Measurements from ENCODE around the gene SOX8.
A peak's percentile ranks its signal among the peaks of the same experiment; 100 is the strongest.

The SOX8 gene

DNA sequence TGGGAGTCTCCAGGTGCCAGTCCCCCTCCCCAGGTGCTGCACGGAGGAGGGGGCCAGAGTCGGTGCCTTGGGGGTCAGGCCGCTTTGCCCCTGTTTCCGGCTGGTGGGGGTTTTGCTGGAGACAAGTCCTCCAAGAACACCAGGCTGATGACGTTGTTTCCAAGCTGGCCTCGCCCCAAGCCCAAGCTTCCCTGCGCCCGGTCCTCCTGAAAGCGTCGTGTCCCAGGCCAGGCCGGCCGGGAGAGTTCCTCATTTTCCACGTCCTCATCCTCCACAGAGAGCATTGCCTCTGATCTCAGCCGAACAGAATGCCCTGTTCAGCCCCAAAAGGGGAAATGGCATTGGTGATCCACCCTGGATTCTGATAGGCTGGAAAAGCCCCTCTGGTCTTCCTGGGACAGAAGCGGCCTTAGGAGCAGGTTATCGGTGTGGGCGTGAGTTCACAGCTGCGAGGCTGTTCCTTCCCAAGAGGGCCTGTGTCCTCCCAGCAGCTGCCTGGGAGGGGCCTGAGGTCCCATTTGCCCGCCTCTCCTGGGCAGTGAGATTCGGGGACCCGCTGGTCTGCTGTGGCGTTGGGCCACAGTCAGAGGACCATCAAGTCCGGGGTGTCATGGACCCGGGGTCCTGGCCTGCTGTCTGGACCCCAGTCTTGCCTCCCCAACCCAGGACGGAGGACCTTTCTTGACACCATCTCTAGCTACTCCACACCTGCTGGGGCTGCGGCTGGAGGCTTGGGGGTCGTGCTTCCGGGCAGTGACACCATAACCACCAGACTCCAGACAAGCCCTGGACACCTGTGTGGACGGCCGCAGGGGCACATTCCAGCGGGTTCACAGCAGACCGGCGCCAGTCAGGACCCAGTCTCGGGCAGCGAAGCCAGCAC is 7.1 kb downstream of the SOX8 start:
- no peaks in the 10 kb centered on the region for H3K9me3 ChIP-seq (ENCODE audit: low read length)
- no peak overlapping the region for H2AFZ ChIP-seq (ENCODE audit: low read depth, low read length)
- H3K27me3 ChIP-seq (ENCODE audit: insufficient read depth, low read length): no peaks in the 10 kb centered on the region

DNA sequence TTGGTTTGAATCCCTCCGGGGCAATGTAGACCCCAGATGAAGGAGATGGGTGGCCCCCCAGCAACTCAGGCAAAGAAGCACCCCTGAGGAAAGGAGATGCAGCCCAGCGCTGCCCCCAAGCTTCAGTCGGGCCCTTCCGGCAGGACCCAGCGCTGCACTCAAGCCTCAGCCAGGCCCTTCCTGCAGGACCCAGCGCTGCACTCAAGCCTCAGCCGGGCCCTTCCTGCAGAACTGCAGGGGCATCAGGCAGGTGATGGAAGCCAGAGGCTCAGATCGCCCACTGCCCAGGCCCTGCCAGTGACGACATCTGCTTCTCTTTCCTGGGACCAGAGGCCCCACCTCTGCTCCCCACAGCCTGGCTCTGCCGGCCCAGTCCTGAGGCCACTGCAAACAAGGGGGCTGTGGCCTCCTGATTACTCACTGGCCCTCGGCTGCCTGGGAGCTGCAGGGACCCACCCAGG is 7.8 kb downstream of the SOX8 start:
- Histone ChIP-seq H3K27me3 (ENCODE audit: insufficient read depth, low read length) (no peaks in the 10 kb centered on the region), H3K9me3 (ENCODE audit: low read length) (no peaks in the 10 kb centered on the region), H3K4me3 (ENCODE audit: low read length) (no peak overlapping the region), H3K4me1 (ENCODE audit: insufficient read depth, low read length) (peaks cover 31% of the 10 kb centered on the region), H2AFZ (ENCODE audit: low read depth, low read length) (no peak overlapping the region), H3K36me3 (ENCODE audit: insufficient read depth, low read length) (peaks cover 12% of the 10 kb centered on the region)

More for the DNA sequence above, 7.1 kb downstream of the SOX8 start:
- H3K4me3 ChIP-seq (ENCODE audit: low read length): no peak overlapping the region
- peaks cover 12% of the 10 kb centered on the region for H3K36me3 ChIP-seq (ENCODE audit: insufficient read depth, low read length)
- peaks cover 35% of the 10 kb centered on the region for H3K4me1 ChIP-seq (ENCODE audit: insufficient read depth, low read length)

DNA sequence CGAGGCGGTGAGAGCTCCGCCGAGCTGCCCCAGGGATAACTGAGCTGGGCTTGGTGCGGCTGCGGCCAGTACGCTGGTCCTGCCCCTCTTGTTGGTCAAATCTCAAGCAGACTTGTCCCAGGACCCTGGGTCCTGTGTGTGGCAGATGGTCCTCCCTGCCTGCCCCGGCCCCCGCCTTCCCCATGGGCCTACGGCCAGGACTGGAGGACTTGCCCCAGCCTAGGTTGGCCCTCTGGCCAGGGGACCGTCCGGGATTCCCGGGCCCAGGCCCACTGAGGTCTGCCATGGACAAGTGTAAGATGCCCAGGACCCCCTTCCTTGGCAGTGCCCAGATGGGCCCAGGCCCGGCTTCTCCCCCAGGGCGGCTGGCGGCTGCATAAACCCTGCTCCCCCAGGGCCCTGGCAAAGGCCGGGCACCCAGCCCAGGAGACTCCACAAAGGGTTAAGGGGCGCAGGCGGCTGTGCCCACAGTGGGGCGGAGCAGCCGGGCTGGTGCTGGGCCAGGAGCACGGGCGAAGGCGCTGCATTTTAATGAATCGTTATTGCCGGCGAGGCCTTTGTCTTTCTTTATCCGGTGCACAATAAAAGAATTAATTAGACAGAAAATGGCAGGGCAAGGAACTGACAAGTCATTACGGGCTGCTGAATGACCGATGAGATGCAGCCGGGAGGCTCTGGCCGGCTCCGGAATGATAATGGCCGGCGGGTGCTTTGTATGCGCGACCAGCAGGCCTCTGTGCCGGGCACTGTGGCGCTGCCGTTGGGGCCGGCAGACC is 9.1 kb downstream of the SOX8 start:
- Histone ChIP-seq H3K4me3 (ENCODE audit: low read length) (peak overlapping the region; percentile 13), H2AFZ (ENCODE audit: low read depth, low read length) (no peak overlapping the region), H3K36me3 (ENCODE audit: insufficient read depth, low read length) (peaks cover 3% of the 10 kb centered on the region), H3K4me1 (ENCODE audit: insufficient read depth, low read length) (peaks cover 31% of the 10 kb centered on the region), H3K9me3 (ENCODE audit: low read length) (no peaks in the 10 kb centered on the region), H3K27me3 (ENCODE audit: insufficient read depth, low read length) (no peaks in the 10 kb centered on the region)

DNA sequence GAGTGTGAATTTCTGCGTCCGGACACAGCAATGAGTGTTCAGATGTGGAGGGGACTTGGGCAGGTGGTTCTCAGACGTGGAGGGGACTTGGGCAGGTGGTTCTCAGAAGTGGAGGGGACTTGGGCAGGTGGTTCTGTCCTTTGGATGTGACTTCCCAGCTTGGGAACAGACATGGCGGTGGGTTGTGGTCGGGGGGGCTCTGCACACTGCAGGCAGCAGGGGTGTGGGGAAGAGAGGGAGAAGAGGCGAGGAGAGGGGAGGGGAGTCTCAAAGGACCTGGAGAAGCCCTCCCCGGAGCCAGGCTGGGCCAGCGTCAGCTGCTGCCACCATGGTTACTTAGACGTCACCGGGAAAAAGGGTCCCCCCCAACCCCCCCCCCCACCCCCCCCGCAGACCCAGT is 9.8 kb downstream of the SOX8 start:
- Histone ChIP-seq H3K4me3 (ENCODE audit: low read length) (peak overlapping the region; percentile 13), H3K27me3 (ENCODE audit: insufficient read depth, low read length) (no peaks in the 10 kb centered on the region), H3K4me1 (ENCODE audit: insufficient read depth, low read length) (peaks cover 36% of the 10 kb centered on the region), H2AFZ (ENCODE audit: low read depth, low read length) (no peak overlapping the region), H3K36me3 (ENCODE audit: insufficient read depth, low read length) (peaks cover 1% of the 10 kb centered on the region), H3K9me3 (ENCODE audit: low read length) (no peaks in the 10 kb centered on the region)

DNA sequence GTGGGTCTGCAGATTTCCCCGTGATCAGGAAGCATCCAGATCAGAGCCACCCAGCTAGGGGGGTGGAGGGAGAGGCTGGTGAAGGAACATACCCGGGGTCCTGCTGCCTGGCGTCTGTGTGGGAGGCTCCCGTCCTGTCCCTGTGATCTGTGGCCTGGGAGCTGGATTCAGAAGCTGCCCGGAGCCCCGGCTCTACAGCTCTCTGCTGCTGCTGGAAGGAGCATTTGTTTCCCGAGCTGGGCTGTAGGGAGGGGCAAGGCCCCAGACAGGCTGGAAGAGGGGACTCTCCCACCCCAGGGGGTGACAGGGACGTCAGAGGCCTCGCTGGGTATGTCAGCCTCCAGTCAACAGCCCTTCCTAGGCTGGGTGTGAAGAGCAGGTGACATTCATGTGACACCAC is 10.2 kb downstream of the SOX8 start:
- H2AFZ ChIP-seq (ENCODE audit: low read depth, low read length): no peak overlapping the region
- no peaks in the 10 kb centered on the region for H3K27me3 ChIP-seq (ENCODE audit: insufficient read depth, low read length)
- H3K36me3 ChIP-seq (ENCODE audit: insufficient read depth, low read length): no peaks in the 10 kb centered on the region
- no peaks in the 10 kb centered on the region for H3K9me3 ChIP-seq (ENCODE audit: low read length)
- no peak overlapping the region for H3K4me3 ChIP-seq (ENCODE audit: low read length)
- H3K4me1 ChIP-seq (ENCODE audit: insufficient read depth, low read length): peaks cover 40% of the 10 kb centered on the region

DNA sequence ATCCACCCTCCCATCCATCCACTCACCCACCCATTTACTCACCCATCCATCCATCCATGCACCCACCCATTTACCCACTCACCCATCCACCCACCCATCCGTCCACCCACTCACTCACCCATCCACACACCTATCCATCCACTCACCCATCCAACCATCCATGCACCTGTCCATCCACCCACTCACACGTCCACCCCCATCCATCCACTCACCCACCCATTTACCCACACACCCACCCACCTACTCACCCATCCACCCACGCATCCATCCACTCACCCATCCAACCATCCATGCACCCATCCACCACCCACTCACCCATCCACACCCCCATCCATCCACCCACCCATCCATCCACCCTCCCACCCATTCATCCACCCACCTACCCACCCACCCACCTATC is 12.2 kb downstream of the SOX8 start:
- Histone ChIP-seq H2AFZ (ENCODE audit: low read depth, low read length) (no peak overlapping the region), H3K4me3 (ENCODE audit: low read length) (no peak overlapping the region), H3K4me1 (ENCODE audit: insufficient read depth, low read length) (peaks cover 57% of the 10 kb centered on the region)

DNA sequence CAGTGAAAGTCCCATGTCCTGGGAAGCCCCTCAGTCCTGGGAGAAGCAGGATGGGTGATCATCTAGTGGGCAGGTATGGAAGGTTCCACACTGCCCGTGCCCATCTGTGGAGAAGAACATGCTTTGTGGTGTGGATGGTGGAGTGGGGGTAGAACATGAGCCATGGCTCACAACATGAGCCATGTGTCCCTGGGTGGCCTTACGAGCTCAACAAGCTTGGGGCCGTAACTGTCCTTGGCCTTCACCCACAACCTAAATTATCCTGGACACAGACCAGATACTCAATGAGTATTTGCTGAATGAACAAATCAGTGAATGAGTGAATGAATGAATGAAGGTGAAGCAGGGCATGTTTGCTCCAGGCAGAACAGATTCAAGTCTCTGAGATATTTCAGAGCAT is 13.5 kb downstream of the SOX8 start:
- H3K27me3 ChIP-seq (ENCODE audit: insufficient read depth, low read length): peaks cover 5% of the 10 kb centered on the region
- H3K4me3 ChIP-seq (ENCODE audit: low read length): no peak overlapping the region

More for the DNA sequence above, 12.2 kb downstream of the SOX8 start:
- Histone ChIP-seq H3K9me3 (ENCODE audit: low read length) (no peaks in the 10 kb centered on the region), H3K36me3 (ENCODE audit: insufficient read depth, low read length) (no peaks in the 10 kb centered on the region), H3K27me3 (ENCODE audit: insufficient read depth, low read length) (peaks cover 5% of the 10 kb centered on the region)

DNA sequence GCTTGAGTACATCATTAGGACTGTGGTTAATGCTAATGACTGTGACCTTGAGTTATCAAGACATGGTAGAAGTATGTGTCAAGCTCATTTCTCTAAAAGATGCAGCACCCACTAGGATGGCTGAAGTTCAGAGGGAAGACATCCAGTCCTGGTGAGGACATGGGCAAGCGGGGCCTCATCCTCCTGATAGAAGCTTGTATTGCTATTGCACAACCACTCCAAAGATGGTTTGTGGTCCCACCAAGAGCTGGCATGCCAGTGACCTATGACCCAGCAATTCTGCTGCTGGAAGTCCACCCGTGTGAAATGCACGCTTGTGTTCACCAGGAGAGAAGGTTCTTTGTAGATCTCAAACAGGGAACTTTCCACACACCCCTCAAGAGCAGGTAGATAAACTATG is 14.2 kb downstream of the SOX8 start:
- peaks cover 42% of the 10 kb centered on the region for H3K4me1 ChIP-seq (ENCODE audit: insufficient read depth, low read length)
- no peaks in the 10 kb centered on the region for H3K9me3 ChIP-seq (ENCODE audit: low read length)
- no peak overlapping the region for H3K4me3 ChIP-seq (ENCODE audit: low read length)

More for the DNA sequence above, 13.5 kb downstream of the SOX8 start:
- no peaks in the 10 kb centered on the region for H3K9me3 ChIP-seq (ENCODE audit: low read length)
- no peak overlapping the region for H2AFZ ChIP-seq (ENCODE audit: low read depth, low read length)
- H3K36me3 ChIP-seq (ENCODE audit: insufficient read depth, low read length): no peaks in the 10 kb centered on the region
- H3K4me1 ChIP-seq (ENCODE audit: insufficient read depth, low read length): peaks cover 49% of the 10 kb centered on the region

DNA sequence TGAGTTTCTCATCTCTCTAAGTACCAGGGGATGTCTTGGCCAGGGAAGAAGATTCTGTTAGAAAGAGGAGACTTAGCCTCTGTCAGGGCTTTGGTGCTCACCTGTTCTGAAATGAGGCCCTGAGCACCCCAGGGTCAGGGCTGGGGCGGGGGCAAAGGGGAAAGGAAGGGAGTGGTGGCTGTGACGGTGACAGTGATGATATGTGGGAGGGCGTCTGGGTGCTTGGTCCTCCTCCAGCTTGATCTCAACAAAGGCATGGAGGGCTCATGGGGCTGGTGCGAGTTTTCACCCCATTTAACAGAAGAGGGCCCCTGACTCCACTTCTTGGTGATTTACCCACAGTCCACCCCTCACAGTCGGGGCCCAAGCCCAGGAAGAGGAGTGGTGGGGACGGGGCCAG is 15.1 kb downstream of the SOX8 start:
- Histone ChIP-seq H3K4me3 (ENCODE audit: low read length) (peak overlapping the region; percentile 20), H3K4me1 (ENCODE audit: insufficient read depth, low read length) (peaks cover 34% of the 10 kb centered on the region), H3K9me3 (ENCODE audit: low read length) (peaks cover 6% of the 10 kb centered on the region), H3K27me3 (ENCODE audit: insufficient read depth, low read length) (peaks cover 7% of the 10 kb centered on the region), H2AFZ (ENCODE audit: low read depth, low read length) (no peak overlapping the region), H3K36me3 (ENCODE audit: insufficient read depth, low read length) (no peaks in the 10 kb centered on the region)

More for the DNA sequence above, 14.2 kb downstream of the SOX8 start:
- peaks cover 5% of the 10 kb centered on the region for H3K27me3 ChIP-seq (ENCODE audit: insufficient read depth, low read length)
- no peaks in the 10 kb centered on the region for H3K36me3 ChIP-seq (ENCODE audit: insufficient read depth, low read length)
- no peak overlapping the region for H2AFZ ChIP-seq (ENCODE audit: low read depth, low read length)

DNA sequence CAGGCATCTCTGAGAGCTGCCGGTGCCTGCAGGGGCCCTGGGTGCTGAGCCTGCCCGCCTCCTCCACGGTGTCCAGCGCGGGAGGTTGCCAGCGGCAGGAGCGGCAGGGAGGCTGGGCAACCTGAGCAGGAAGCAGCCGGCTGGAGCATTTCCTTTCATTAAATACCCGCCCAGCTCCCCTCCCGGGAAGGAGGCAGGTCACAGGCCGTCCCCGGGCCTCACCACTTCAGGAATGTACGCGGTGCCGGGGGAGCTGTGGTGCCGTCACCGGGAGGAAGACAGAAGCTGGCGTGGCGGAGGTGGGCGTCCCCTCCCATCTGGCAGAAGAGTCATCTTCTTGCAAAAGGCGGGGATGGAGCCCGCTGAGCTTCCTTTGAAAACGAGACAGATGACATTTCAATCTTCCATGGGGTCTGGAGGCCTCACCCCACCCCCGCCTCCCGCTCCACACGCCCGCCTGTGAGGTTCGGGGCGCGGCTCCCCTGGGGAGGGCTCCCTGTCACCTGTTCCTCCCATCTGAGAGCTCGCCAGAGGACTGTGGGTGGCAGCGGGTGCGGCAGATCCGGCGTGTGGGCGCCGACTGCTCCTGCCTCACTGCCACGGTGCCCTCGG is 16.0 kb downstream of the SOX8 start:
- Histone ChIP-seq H2AFZ (ENCODE audit: low read depth, low read length) (no peak overlapping the region), H3K36me3 (ENCODE audit: insufficient read depth, low read length) (no peaks in the 10 kb centered on the region), H3K9me3 (ENCODE audit: low read length) (peaks cover 7% of the 10 kb centered on the region), H3K4me3 (ENCODE audit: low read length) (peak overlapping the region; percentile 20), H3K4me1 (ENCODE audit: insufficient read depth, low read length) (peaks cover 30% of the 10 kb centered on the region), H3K27me3 (ENCODE audit: insufficient read depth, low read length) (peaks cover 8% of the 10 kb centered on the region)

DNA sequence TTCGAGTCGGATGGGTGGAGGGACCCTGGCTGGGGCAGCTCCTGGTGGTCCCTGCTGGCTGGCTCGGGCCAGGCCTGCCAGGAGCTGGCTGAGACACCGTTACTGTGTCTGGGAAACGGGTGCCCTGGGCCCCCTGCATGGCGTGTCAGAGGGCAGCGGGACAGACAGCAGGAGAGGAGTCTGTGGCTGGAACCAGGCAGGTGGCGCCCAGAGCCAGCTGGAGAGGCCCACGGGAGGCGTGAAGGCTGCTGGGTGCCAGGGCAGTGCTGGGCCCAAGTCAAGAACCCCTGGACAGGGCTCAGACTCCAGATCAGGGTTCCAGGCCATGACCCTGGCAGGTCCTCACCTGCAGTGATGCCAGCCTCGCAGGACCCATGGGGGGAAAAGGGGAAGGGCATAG is 16.6 kb downstream of the SOX8 start:
- Histone ChIP-seq H3K36me3 (ENCODE audit: insufficient read depth, low read length) (no peaks in the 10 kb centered on the region), H3K4me3 (ENCODE audit: low read length) (no peak overlapping the region), H3K4me1 (ENCODE audit: insufficient read depth, low read length) (peaks cover 36% of the 10 kb centered on the region), H3K9me3 (ENCODE audit: low read length) (peaks cover 7% of the 10 kb centered on the region), H2AFZ (ENCODE audit: low read depth, low read length) (no peak overlapping the region), H3K27me3 (ENCODE audit: insufficient read depth, low read length) (peaks cover 8% of the 10 kb centered on the region)

DNA sequence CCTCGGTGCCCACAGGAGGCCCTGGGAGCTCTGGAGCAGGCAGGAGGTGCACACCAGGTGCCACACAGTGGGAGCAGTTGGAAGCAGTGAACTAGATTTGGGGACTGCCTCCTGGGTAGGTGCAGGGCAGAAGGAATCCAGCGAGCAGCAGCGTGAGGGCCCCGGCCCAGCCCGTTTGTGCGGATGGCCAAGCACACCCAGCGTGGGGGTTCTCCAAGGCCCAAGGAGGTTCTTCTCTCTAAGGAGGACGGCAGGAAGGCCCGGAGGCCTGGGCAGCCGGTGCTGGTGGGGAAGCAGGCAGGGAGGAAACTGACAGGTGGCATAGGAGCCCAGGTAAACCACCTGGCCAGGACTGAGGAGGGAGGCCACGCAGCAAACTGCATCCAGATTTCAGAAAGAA is 17.0 kb downstream of the SOX8 start:
- H2AFZ ChIP-seq (ENCODE audit: low read depth, low read length): no peak overlapping the region
- H3K27me3 ChIP-seq (ENCODE audit: insufficient read depth, low read length): peaks cover 8% of the 10 kb centered on the region
- no peaks in the 10 kb centered on the region for H3K36me3 ChIP-seq (ENCODE audit: insufficient read depth, low read length)
- H3K4me1 ChIP-seq (ENCODE audit: insufficient read depth, low read length): peaks cover 39% of the 10 kb centered on the region
- no peak overlapping the region for H3K4me3 ChIP-seq (ENCODE audit: low read length)
- peaks cover 7% of the 10 kb centered on the region for H3K9me3 ChIP-seq (ENCODE audit: low read length)

DNA sequence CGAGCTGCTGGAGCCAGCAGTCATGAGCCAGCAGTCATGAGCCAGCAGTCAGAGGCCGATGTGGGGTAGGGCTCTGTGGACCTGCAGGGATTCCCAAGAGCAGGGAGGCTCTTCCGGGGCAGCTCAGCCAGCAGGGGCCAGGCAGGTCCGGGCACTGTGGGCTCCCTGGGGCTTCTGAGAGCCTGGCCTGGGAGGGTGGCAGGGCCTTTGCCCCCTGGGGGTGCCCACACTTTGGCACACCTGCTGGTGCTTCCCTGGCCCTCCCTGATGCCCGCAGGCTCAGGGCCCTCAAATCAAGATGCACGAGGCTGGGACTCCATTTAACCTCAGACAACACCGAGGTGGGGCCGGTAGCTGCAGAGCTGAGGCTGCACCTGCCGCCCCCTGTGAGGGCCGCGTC is 18.1 kb downstream of the SOX8 start:
- peaks cover 39% of the 10 kb centered on the region for H3K4me1 ChIP-seq (ENCODE audit: insufficient read depth, low read length)

More for the DNA sequence above, 18.1 kb downstream of the SOX8 start:
- no peak overlapping the region for H2AFZ ChIP-seq (ENCODE audit: low read depth, low read length)
- peaks cover 7% of the 10 kb centered on the region for H3K9me3 ChIP-seq (ENCODE audit: low read length)
- H3K36me3 ChIP-seq (ENCODE audit: insufficient read depth, low read length): no peaks in the 10 kb centered on the region
- H3K27me3 ChIP-seq (ENCODE audit: insufficient read depth, low read length): peaks cover 8% of the 10 kb centered on the region
- H3K4me3 ChIP-seq (ENCODE audit: low read length): no peak overlapping the region

Measured in neuron (in vitro differentiated cells).